CD4-positive, alpha-beta memory T cell (primary cell): ENCODE data around the gene TCERG1L. TPM values are rescaled to one million over a fixed set of nuclear protein-coding genes. Genes with fewer than 3 reads are reported as not detected.

Source experiments
- CTCF ChIA-PET: fragments of 350-600 bp; sonication (Branson Sonifier 250); formaldehyde crosslinking; loops from one replicate; lab custom pipeline; 2021; ENCODE audit warnings: inconsistent platforms; ENCODE audit not compliant: partially characterized antibody; lab: Charles Lee
- POLR2A ChIA-PET: fragments of 350-600 bp; sonication (Branson Sonifier 250); formaldehyde crosslinking; loops from one replicate; lab custom pipeline; 2021; ENCODE audit not compliant: partially characterized antibody; lab: Charles Lee
- DNase-seq, 5 donors: peaks; one replicate each; pipeline versions ENCODE4 v3.0.0 to v3.0.0-alpha.2; 2020 to 2022; ENCODE audit warnings: mixed read lengths in 1 of 5
- H3K27ac ChIP-seq: one replicate; pipeline ENCODE4 v1.7.0; 2013; ENCODE audit warnings: low read depth, low read length
- H3K27me3 ChIP-seq: 2 replicates; pipeline ENCODE4 v1.7.0; 2013; ENCODE audit warnings: mild to moderate bottlenecking, low read length, moderate library complexity; ENCODE audit not compliant: insufficient read depth
- H3K36me3 ChIP-seq: 2 replicates; pipeline ENCODE4 v1.7.0; 2013; ENCODE audit warnings: mild to moderate bottlenecking, low read length, moderate library complexity; ENCODE audit not compliant: insufficient read depth
- H3K4me1 ChIP-seq: 2 replicates; pipeline ENCODE4 v1.7.0; 2013; ENCODE audit warnings: mild to moderate bottlenecking, low read length, moderate library complexity; ENCODE audit not compliant: insufficient read depth
- H3K4me3 ChIP-seq, 2 donors: one replicate each; pipeline ENCODE4 v1.7.0; 2013; ENCODE audit warnings: low read length in 2 of 2, mild to moderate bottlenecking in 1 of 2
- H3K9me3 ChIP-seq, 2 donors: one replicate each; pipeline ENCODE4 v1.7.0; 2013; ENCODE audit warnings: low read length in 2 of 2, control low read depth in 1 of 2; ENCODE audit not compliant: control insufficient read depth in 1 of 2
- H3K27ac Mint-ChIP-seq, 7 donors: one replicate each; pipeline ENCODE4 v1.8.0; 2020 to 2021; ENCODE audit warnings: mixed read lengths in 7 of 7, mild to moderate bottlenecking in 6 of 7, inconsistent platforms in 3 of 7, moderate library complexity in 3 of 7
- H3K27me3 Mint-ChIP-seq, 2 donors: one replicate each; pipeline ENCODE4 v1.8.0; 2020 to 2021; ENCODE audit warnings: mixed read lengths in 2 of 2
- H3K36me3 Mint-ChIP-seq, 2 donors: one replicate each; pipeline ENCODE4 v1.8.0; 2020 to 2021; ENCODE audit warnings: mixed read lengths in 2 of 2, inconsistent platforms in 1 of 2, mild to moderate bottlenecking in 1 of 2
- H3K4me1 Mint-ChIP-seq, 4 donors: one replicate each; pipeline ENCODE4 v1.8.0; 2020 to 2021; ENCODE audit warnings: mixed read lengths in 4 of 4, mild to moderate bottlenecking in 1 of 4
- H3K4me3 Mint-ChIP-seq, 8 donors: one replicate each; pipeline ENCODE4 v1.8.0; 2020 to 2021; ENCODE audit warnings: mixed read lengths in 8 of 8, mild to moderate bottlenecking in 7 of 8, moderate library complexity in 6 of 8, inconsistent platforms in 3 of 8
- H3K9me3 Mint-ChIP-seq, 8 donors: one replicate each; pipeline ENCODE4 v1.8.0; 2020 to 2021; ENCODE audit warnings: mixed read lengths in 8 of 8, mild to moderate bottlenecking in 5 of 8, inconsistent platforms in 3 of 8, moderate library complexity in 1 of 8
- intact Hi-C: fragments of 100-400 bp; cut with micrococcal nuclease; formaldehyde crosslinking; loops from one replicate; pipeline ENCODE4 v1.15.1; 2023
- polyA plus RNA-seq, 2 donors: library from polyadenylated mRNA; unstranded; fragments of 300-500 nt; fragmentation: Illumina TruSeq; gene quantifications; one replicate each; pipeline ENCODE4 v1.2.3, GENCODE V29; 2021
- total RNA-seq, 2 experiments: library from RNA; stranded (reverse); gene quantifications; one replicate each; pipeline ENCODE4 v1.2.3, GENCODE V29; 2021

TCERG1L gene
- total and polyA plus RNA-seq, 4 experiments from 2014 or later, result not detected

- intact Hi-C loops, result no loop called here
- Mint-ChIP-seq H3K36me3 (no peaks in the 10 kb centered on the region), H3K9me3 (peaks cover 0 to 6% (median 0%) of the 10 kb centered on the region in 8 donors), H3K4me3 (no peak overlapping the region), H3K27ac (peak overlapping the region in 1 of 7 donors; percentile 26), H3K27me3 (no peaks in the 10 kb centered on the region), H3K4me1 (no peaks in the 10 kb centered on the region)
- ChIA-PET CTCF (no interaction called here), POLR2A (no interaction called here)
- Histone ChIP-seq H3K4me1 (no peaks in the 10 kb centered on the region), H3K36me3 (no peaks in the 10 kb centered on the region), H3K9me3 (no peaks in the 10 kb centered on the region), H3K4me3 (no peak overlapping the region), H3K27ac (no peak overlapping the region), H3K27me3 (no peaks in the 10 kb centered on the region)
- DNase-seq, result no peak
These were observed 179.6 kb downstream of the TCERG1L start for GRCh38 chr10:131131726-131132591.

DNA sequence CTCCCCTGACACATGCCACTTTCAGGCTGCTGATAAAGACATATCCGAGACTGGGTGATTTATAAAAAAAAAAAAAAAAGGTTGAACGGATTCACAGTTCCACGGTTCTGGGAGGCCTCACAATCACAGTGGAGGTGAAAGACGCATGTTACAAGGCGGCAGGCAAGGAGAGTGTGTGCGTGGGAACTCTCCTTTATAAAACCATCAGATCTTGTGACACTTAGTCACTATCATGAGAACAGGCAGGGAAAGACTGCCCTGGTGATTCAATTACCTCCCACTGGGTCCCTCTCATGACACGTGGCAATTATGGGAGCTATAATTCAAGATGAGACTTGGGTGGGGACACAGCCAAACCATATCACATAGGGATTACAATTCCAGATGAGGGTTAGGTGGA is 181.5 kb downstream of the TCERG1L start:
- H3K27ac ChIP-seq, result no peak overlapping the region
- no peaks in the 10 kb centered on the region for H3K27me3 ChIP-seq
- Mint-ChIP-seq H3K36me3 (no peaks in the 10 kb centered on the region), H3K27me3 (no peaks in the 10 kb centered on the region), H3K4me1 (peaks cover 0 to 1% (median 0%) of the 10 kb centered on the region in 4 donors), H3K4me3 (no peak overlapping the region), H3K27ac (no peak overlapping the region), H3K9me3 (peaks cover 0 to 6% (median 0%) of the 10 kb centered on the region in 8 donors)
- intact Hi-C loops, result no loop called here
- no peaks in the 10 kb centered on the region for H3K9me3 ChIP-seq
- H3K36me3 ChIP-seq, result no peaks in the 10 kb centered on the region
- POLR2A ChIA-PET, result no interaction called here
- no peaks in the 10 kb centered on the region for H3K4me1 ChIP-seq
- CTCF ChIA-PET, result interaction anchor here (0.7 kb wide), 1 partner anchor 364 kb away, joined by 3 read pairs; no protein-coding TSS in a partner anchor
- H3K4me3 ChIP-seq, result no peak overlapping the region
- DNase-seq, result no peak

DNA sequence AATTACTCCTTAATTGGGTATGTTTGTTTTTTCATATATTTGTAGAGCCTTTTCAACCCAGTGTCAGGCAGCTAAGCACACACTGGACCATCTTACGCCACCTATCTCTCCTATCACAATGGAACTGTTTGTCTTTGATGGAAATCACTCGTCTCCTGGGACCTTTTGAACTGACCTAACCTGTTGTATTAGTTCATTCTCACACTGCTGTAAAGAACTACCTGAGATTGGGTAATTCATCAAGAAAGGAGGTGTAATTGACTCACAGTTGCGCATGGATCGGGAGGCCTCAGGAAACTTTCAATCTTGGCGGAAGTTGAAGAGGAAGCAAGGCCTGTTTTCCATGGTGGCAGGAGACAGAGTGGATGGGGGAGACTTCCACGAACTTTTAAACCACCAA is 182.0 kb downstream of the TCERG1L start:
- Histone ChIP-seq H3K9me3 (no peaks in the 10 kb centered on the region), H3K27me3 (no peaks in the 10 kb centered on the region), H3K36me3 (no peaks in the 10 kb centered on the region), H3K4me3 (no peak overlapping the region), H3K27ac (no peak overlapping the region), H3K4me1 (no peaks in the 10 kb centered on the region)
- peaks cover 0 to 4% (median 0%) of the 10 kb centered on the region in 4 donors for H3K4me1 Mint-ChIP-seq
- intact Hi-C loops, result no loop called here
- H3K4me3 Mint-ChIP-seq, result no peak overlapping the region
- no peak overlapping the region for H3K27ac Mint-ChIP-seq
- H3K27me3 Mint-ChIP-seq, result no peaks in the 10 kb centered on the region
- ChIA-PET CTCF (no interaction called here), POLR2A (no interaction called here)
- H3K36me3 Mint-ChIP-seq, result no peaks in the 10 kb centered on the region
- no peak for DNase-seq
- H3K9me3 Mint-ChIP-seq, result peaks cover 0 to 10% (median 0%) of the 10 kb centered on the region in 8 donors

GRCh38 chr10:131128731-131129130 is 182.8 kb downstream of the TCERG1L start:
- H3K4me1 Mint-ChIP-seq, result peaks cover 0 to 4% (median 0%) of the 10 kb centered on the region in 4 donors
- no peaks in the 10 kb centered on the region for H3K36me3 Mint-ChIP-seq
- Histone ChIP-seq H3K9me3 (no peaks in the 10 kb centered on the region), H3K4me1 (no peaks in the 10 kb centered on the region), H3K27me3 (no peaks in the 10 kb centered on the region), H3K36me3 (no peaks in the 10 kb centered on the region), H3K27ac (no peak overlapping the region), H3K4me3 (no peak overlapping the region)
- intact Hi-C loops, result no loop called here
- ChIA-PET POLR2A (no interaction called here), CTCF (no interaction called here)
- H3K27me3 Mint-ChIP-seq, result no peaks in the 10 kb centered on the region
- H3K9me3 Mint-ChIP-seq, result peaks cover 0 to 11% (median 0%) of the 10 kb centered on the region in 8 donors
- DNase-seq, result no peak
- H3K4me3 Mint-ChIP-seq, result no peak overlapping the region
- no peak overlapping the region for H3K27ac Mint-ChIP-seq

GRCh38 chr10:131127610-131128009 is 183.9 kb downstream of the TCERG1L start:
- POLR2A ChIA-PET, result no interaction called here
- H3K9me3 Mint-ChIP-seq, result peaks cover 0 to 11% (median 0%) of the 10 kb centered on the region in 8 donors
- no peaks in the 10 kb centered on the region for H3K27me3 Mint-ChIP-seq
- H3K27ac Mint-ChIP-seq, result no peak overlapping the region
- H3K4me3 Mint-ChIP-seq, result no peak overlapping the region
- intact Hi-C loops, result no loop called here
- Histone ChIP-seq H3K27me3 (no peaks in the 10 kb centered on the region), H3K9me3 (no peaks in the 10 kb centered on the region), H3K27ac (no peak overlapping the region), H3K36me3 (no peaks in the 10 kb centered on the region), H3K4me1 (no peaks in the 10 kb centered on the region), H3K4me3 (no peak overlapping the region)
- CTCF ChIA-PET, result no interaction called here
- peaks cover 0 to 4% (median 0%) of the 10 kb centered on the region in 4 donors for H3K4me1 Mint-ChIP-seq
- H3K36me3 Mint-ChIP-seq, result no peaks in the 10 kb centered on the region
- DNase-seq, result no peak

DNA sequence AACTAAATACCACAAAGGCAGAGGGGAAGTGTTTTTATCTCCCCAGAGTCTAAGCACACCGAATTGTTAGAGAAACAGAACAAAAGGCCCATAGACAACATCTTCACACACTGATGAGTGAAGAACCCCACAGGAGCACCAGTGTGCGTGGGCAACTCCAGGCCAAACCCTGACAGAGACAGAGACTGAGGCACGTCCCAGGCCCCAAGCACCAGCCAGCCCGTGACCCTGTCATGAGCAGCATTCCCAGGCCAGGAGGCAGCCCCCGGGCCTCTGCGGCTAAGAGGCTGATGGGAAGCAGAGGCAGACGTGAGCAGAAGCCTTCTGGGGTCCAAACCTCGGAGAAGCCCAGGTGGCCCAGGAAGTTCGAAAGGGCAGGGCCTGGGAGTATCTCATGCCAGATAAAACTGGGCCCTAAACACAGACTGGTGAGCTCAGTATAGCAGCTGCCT is 184.4 kb downstream of the TCERG1L start:
- no peaks in the 10 kb centered on the region for H3K9me3 ChIP-seq
- no peaks in the 10 kb centered on the region for H3K36me3 Mint-ChIP-seq
- no peak overlapping the region for H3K27ac ChIP-seq
- CTCF ChIA-PET, result no interaction called here
- no peak overlapping the region for H3K4me3 Mint-ChIP-seq
- no peaks in the 10 kb centered on the region for H3K36me3 ChIP-seq
- H3K27me3 Mint-ChIP-seq, result no peaks in the 10 kb centered on the region
- H3K4me1 ChIP-seq, result no peaks in the 10 kb centered on the region
- H3K4me3 ChIP-seq, result no peak overlapping the region
- no peak overlapping the region for H3K27ac Mint-ChIP-seq
- no peaks in the 10 kb centered on the region for H3K27me3 ChIP-seq
- peaks cover 0 to 11% (median 0%) of the 10 kb centered on the region in 8 donors for H3K9me3 Mint-ChIP-seq
- POLR2A ChIA-PET, result no interaction called here
- peaks cover 0 to 4% (median 0%) of the 10 kb centered on the region in 4 donors for H3K4me1 Mint-ChIP-seq
- intact Hi-C loops, result no loop called here
- no peak for DNase-seq

GRCh38 chr10:131126321-131127137 is 185.0 kb downstream of the TCERG1L start:
- Mint-ChIP-seq H3K4me1 (peaks cover 0 to 4% (median 0%) of the 10 kb centered on the region in 4 donors), H3K36me3 (no peaks in the 10 kb centered on the region), H3K27ac (no peak overlapping the region), H3K4me3 (no peak overlapping the region), H3K27me3 (no peaks in the 10 kb centered on the region), H3K9me3 (peaks cover 0 to 11% (median 0%) of the 10 kb centered on the region in 8 donors)
- Histone ChIP-seq H3K36me3 (no peaks in the 10 kb centered on the region), H3K27ac (no peak overlapping the region), H3K27me3 (no peaks in the 10 kb centered on the region), H3K9me3 (no peaks in the 10 kb centered on the region), H3K4me3 (no peak overlapping the region), H3K4me1 (no peaks in the 10 kb centered on the region)
- intact Hi-C loops, result no loop called here
- DNase-seq, result no peak
- CTCF ChIA-PET, result no interaction called here
- POLR2A ChIA-PET, result no interaction called here
